NCI-H2171 (cell line): ENCODE results near the gene LHFPL3.
"Not testable (repeated sequence)": the region's sequence is repeated elsewhere in the genome, so short reads cannot be mapped to it uniquely, and the experiment has no call there.

ENCODE experiments used
- DNase-seq: peaks from one replicate; lab custom pipeline; 2025; lab: John Stamatoyannopoulos, UW

Gene LHFPL3

DNA sequence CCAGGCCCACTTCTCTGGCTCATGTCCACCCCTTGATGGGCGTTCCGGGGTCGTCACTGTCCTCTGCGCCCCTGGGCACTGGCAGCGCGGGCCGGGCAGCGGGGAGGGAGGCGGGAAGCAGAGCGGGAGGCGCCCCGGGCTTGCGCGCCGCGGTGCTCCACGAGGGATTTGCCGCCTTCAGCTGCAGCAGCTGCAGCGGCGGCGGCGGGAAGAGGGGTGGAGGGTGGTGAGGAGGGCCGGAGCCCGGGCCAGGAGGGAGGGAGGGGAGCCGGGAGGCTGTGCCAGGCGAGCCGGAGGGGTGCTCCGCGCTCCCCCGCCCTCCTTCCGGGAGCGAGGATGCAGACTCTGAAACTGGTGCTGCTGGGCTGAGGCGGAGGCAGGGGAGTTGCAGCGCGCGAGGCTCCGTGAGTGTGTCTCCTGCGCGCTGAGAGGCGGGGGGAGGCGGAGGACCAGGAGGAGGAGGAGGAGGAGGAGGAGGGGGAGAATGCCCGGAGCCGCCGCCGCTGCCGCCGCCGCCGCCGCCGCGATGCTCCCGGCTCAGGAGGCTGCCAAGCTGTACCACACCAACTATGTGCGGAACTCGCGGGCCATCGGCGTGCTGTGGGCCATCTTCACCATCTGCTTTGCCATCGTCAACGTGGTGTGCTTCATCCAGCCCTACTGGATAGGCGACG lies at the start of gene LHFPL3:
Gene LHFPL3 (plus strand): TSS at position 308 of the 674 bp plus-strand sequence.
- peak; percentile 75 for DNase-seq

DNA sequence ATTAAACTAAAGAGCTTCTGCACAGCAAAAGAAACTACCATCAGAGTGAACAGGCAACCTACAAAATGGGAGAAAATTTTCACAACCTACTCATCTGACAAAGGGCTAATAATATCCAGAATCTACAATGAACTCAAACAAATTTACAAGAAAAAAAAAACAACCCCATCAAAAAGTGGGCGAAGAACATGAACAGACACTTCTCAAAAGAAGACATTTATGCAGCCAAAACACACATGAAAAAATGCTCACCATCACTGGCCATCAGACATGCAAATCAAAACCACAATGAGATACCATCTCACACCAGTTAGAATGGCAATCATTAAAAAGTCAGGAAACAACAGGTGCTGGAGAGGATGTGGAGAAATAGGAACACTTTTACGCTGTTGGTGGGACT lies 46.7 kb upstream of the LHFPL3 start:
- DNase-seq: not testable (repeated sequence)

DNA sequence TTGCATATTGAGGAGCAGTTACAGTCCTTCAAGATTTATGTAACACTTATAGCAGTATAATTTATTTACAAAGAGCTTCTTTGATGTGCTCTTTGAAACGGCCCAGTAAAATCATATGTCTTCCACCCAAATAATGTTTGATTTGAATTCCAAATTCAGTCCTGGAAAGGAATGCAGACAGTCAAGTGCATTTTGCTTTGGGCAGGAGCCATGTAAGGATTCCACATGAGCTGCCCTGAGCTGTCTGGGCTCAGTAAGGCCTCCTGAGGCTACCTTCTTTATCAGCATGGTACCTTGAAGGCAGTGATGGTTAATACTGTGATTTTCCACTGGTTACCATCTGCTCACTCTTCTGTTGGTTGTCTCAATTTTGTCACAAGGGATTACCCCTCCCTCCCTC lies 41.6 kb upstream of the LHFPL3 start:
- no peak for DNase-seq

DNA sequence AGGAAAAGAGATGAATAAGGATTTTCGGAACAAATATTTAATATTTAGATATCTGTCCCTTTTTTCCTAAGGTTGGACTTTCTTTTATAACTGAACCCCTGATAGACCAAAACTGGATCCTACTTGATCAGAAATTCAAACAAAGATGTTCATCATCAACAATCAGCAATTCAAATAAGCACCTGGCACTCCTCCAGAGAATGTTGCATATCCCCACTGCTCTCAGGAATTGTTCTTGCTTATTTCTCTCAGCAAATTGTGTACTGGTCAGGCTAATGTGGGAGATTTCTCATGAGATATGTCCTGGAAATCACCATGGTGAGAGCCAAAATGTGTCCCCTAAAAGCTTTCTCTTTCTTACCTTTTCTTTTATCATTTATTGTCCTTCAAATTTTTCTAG lies 40.3 kb upstream of the LHFPL3 start:
- DNase-seq: no peak

DNA sequence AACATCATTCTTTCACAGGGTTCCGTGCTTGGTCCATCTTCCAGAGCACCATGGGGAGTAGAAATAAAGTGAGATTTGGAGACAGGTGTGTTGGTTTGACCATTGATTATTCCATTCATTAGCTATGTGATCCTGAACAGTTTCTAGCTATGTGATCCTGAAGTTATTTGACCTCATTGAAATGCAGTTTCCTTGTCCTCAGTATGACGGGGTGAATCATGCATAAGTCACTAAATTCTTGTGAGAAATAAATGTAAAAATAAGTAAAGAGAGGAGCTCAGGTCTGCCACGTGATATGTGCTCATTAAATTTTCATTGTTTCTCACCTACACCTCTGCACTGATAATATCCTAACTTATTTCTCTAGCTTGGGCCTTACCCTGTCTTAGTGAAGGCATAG lies 34.1 kb upstream of the LHFPL3 start:
- no peak for DNase-seq

DNA sequence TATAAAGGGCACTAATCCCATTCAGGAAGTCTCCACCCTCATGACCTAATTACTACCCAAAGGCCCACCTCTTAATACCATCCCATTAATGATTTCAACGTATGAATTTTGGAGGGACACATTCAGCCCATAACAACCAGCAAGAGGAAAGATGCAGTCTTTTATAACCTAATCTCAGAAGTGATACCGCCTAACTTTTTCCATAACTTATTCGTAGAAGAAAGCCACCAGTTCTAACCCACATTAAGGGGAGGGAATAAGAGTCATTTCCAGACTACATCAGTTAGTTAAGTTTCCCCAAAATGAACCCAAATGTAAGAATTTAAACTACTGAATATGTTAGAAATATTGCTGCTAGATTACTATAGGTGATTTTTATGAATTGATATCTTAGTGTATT lies 32.1 kb upstream of the LHFPL3 start:
- no peak for DNase-seq

DNA sequence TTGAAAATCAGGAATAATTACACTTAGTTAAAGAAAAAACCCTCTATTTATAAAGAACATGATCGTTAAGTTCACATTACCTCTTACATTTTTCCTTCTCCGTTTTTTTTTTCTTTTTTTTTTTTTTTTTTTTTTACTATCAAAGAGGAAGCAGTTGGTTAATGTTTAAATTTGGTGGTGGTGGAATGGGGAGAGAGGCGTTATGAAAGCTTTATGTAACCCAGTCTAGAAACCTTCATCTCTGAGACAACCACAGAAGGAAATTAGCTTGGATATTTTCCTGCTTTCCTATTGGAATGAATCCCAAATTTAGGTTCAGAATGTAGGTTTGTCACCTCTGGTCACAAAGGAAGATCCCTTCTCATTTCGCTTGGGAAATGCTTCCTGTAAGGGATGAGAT lies 31.5 kb upstream of the LHFPL3 start:
- no peak for DNase-seq

DNA sequence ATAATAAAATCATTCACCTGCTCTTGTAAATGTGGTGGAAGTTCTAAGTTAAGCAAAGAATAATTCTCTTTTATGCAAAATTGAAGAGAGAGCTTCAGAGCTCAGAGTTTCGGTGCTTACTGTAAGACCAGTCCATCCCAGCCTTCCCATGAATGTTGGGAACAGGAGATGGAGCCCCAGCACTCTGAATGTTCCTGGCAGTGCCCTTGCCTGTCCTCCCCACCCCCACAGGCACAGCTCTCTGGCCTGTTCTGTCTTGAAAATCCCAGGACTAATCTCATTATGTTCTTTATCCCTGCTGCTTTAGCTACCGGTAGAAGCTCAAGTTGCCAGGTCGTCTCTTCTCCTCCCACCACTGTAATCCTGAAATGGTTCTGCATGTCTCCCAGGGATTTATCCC lies 29.1 kb upstream of the LHFPL3 start:
- no peak for DNase-seq

DNA sequence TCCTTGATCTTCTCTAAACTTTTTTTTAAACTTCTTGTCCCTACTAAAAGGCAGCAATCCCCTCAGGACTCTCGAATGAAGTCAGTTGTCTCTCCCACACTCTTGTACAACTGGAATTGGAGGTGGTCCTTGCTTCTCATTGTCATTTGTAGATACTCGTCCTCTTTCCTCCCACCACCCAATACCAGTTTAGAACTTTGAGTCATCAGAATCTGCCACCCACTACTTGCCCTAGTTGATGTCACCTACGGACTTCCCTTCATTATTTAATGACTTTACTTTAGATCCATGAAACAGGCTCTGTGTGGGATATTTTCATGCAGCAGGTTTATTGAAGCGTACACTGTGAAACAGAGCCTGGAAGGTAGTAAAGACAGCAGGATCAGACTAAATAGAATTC lies 28.6 kb upstream of the LHFPL3 start:
- no peak for DNase-seq

DNA sequence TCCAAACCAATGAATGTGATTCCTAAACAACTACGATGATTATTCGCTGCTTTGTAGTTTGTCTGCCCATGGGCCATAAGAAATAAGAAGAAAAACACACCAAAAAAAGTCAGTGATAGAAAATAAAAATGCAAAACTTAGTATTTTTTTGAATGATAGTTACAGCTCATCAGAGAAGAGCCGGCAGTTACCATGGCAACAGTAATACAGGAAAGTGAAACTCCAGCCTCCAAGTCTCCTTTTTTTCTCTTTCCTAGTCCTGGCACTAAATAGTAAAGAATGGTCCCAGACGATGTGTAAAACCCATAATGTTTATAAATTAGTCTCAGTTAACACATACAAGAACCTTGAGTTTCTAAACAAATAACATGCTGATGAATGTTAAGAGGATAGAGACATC lies 21.6 kb upstream of the LHFPL3 start:
- no peak for DNase-seq

DNA sequence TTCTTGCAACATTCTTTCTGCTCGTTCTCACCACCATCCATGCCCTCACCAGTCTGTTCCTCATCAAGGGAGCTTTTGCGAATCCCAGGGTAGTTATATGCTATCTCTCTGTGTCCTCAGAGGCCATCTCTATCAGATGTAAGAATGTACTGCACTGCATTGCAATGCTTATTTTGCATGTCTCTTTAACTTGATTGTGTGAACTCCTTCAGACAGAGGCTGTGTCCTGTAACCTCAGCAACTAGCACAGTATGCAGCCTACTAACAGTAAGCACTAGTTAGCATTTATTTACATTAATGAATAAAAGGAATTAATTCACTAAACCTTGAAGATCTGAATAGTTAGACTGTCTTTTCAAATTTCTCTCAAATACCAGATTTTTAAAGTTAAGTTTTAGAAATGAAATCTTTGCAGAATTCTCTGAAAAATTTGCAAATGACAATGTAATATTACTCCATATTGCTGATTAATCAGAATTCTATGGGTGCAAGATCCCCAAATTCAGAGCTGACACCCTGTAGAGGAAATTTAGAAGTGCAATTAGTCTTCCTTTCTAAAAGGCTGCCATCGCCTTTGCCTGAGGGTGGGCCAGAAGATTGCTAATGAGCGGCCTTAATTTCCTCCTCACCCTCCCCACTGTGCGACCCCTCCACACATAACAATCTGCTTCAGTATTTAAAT lies 10.3 kb upstream of the LHFPL3 start:
- DNase-seq: no peak

DNA sequence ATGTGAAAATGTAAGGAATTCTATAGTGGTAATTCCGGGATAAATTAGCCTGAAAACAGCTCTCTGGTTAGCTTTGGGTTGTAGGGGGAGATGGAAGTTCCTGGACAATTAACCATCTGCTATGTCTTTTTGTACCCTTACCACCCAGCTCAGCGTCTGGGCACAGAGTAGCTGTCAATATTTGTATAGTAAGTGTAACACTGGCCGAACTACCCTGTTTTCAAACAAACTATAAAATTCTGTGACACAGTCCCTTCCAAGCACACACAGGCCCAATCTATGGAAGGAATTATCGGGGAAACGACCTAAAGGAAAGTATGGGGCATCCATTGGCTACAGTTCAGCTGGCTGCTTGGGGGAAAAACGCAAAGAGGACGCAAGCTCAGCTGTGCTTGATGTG lies 869 bp upstream of the LHFPL3 start:
- no peak for DNase-seq

DNA sequence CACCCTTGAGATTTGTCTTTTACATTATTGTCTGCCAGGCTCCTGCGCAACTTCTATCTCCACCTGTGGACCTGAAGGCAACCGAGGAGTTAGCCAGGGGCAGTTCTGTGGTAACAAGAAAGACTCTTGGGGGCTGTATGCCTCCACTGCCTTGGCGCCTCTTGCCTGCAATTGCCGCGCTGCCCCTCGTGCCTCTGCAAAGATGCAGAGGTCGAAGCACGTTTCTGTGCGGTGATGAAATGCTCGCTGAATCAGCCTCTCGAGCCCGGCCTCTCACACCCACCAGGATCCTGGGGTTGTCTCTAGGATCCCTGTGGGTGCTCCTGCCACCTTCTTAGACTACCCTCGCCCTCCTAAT lies 486 bp upstream of the LHFPL3 start:
- DNase-seq: no peak

DNA sequence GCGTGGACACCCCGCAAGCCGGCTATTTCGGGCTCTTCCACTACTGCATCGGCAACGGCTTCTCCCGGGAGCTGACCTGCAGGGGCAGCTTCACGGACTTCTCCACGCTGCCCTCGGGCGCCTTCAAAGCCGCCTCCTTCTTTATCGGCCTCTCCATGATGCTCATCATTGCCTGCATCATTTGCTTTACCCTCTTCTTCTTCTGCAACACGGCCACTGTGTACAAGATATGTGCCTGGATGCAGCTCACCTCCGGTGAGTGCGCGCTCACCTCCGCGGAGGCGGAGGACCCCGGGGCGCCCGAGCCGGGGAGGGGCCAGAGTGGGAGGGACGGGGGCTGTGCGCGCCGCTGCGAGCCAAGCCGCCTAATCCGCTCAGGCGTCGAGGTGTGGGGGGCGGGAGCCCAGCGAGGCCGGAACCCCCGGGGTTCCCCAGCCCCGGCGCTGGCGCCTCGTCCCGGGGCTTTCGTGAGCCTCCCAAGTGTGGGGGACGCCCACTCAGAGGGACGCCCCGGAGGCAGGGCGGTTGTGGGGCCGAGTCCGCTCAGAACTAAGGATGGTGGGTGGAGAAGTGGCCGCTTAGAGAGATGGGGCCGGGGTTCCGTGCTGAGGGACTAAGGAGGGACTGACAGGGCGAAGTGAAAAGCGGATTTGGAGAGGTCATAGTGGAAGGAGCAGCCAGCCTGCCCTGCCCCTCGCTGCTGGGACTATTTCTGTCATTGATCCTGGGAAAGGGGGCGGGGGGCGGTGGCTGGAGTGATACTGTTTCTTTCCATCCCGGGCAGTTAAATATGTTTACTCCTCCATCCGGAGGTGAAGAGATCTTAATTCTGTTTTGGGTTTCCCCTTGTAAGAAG lies 795 bp downstream of the LHFPL3 start:
- peak; percentile 15 for DNase-seq

DNA sequence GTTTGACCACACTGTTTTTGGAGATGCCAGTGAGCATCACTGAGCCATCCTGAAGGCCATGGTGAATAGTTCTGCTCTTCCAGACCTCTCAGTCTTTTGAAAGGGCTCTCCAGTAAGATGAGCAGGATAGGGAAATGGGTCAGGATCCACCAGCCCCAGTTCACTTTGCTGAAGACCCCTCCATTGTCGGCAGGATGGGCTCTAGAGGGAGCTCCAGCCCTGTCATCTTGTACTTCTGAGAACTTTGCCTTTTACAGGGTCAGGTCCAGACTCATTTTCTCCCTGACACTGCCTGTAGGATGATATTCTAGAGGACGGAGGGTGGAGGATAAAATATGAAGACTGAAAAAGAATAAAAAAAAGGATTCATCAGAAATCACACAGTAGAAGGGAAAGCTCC lies 13.1 kb downstream of the LHFPL3 start:
- peak; percentile 17 for DNase-seq

DNA sequence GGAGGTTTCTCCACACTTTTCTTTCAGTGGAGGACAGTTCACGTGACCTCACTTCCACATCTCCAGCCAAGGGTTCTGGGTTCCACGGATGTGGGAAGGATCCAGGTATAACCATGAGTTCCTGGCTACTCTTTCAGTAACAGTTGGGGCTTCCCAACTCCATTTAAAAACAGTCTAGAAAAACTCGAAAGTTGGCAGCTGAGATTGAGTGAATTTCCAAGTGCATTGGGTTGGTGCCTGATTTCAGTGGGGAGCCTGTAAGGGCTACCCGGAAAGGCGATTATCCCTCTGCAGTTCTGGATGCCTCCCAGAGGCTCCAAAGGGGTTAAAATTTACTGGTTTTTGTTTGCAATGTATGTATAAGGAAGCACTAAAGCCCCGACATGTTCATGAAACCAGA lies 24.3 kb downstream of the LHFPL3 start:
- DNase-seq: no peak

DNA sequence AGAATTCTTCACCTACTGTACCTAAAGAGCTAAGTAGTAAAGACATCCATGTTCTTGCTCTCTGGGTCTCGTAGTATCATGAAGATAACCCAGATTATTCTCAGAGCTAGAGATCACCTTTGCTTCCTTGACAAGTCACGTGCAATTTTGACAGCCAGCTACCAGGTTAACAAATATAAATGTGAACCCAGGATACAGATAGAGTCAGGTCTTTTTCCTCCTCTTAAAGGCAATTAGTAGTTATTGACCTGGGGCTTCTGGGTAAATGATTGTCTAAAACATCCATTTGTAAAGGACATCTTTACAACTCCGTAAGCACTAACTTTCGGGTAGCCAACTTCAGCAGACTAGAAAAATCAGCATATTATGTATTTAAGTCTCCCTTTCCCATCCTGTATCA lies 28.8 kb downstream of the LHFPL3 start:
- DNase-seq: no peak

DNA sequence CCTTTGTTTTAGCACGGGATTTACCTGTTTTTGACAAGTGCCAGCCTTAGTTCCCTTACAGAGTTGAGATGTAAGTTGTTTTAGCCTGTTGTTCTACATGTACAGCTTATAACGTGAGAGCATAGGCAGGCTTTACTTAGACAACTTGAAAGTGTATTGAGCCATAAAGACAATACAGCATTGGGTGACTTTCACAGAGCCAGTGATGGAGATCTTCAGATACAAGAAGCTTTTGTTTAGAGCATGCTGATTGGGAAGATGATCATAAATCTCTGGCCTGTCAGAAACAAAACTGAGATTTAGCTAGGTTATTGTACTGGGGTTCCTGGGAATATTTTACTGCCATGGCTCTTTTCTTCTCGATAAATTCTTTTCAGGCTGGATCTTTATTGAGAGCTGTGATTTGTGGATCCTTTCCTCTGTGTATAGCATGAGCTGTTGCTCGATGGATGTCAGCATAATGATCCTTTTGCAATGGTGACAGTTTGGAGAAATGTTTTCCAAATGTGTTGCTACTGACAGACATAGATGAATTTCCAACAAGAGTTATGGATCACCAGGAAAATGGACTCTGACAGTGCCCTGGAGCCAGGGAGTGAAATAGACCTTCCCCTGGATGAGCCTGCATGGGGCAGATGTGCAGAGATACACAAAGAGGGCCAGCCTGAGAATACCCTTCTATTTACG lies 30.2 kb downstream of the LHFPL3 start:
- DNase-seq: no peak

DNA sequence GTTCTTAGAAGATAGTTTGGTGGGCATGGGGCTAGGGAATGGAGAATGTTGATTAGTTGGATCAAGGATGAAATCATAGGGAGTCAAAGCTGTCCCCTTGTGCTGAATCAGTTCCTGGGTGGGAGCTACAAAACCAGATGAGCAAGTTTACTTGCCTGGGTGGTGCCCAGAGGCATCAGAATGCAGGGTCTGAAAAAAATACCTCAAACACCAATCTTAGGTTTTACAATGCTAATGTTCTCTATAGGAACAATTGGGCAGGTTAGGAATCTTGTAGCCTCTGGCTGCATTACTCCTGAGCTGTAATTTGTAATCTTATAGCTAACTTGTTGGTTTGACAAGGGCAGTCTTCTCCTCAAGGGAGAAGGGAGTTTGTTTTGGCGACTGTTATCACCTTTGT lies 34.4 kb downstream of the LHFPL3 start:
- DNase-seq: no peak

DNA sequence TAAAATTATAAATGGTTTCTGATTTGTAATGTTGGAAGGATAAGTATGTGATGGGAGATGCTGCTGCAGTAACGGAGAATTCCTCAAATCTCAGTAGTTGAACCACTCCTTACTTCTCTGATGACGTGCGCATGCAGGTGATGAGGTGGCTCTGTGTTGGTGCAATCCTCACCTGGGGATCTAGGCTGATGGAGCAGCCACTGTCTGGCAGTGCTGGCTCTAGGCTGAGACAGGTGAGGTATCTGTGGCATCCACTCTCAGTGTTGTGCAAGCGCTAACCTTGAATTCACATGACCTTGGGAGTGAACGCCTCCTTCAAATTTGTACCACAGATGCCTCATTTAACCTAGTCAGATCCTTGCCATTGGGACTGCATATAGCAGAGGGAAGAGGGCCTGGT lies 35.0 kb downstream of the LHFPL3 start:
- DNase-seq: no peak

DNA sequence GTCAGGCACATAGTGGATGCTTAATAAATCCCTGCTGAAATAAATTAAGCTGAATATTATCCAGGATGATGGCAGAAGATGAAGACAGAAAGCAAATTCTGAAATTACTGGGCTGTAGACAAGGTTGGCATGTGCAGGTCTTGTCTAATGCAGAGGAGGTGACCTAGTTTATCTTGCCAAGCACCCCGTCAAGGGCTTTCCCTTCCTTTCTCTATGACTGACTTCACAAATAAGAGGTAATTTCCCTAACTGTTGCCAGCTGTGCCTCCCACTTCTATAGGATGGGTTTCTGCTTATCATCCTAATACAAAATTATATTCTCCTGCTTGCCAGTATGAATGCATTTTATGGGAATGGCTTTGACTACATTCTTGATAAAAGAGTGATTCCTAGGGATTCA lies 38.0 kb downstream of the LHFPL3 start:
- DNase-seq: no peak

DNA sequence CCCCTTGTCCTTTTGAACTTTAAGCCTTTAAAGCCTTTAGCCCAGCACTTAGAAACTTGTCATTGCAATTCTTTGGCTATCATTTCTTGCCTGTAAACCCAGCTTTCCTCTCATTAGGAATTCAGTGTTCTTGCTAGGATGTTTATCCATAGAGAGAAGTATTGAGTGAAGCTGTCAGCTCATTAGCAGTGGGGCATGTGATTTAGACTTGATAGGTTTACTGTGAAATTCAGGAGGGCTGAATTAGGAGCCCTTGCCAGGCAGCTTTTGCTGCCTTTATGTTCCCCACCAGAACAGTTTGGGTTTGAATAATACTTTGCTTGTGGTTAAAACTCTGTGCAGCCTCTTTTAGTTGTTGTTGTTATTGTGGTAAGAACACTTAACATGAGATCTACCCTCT lies 39.5 kb downstream of the LHFPL3 start:
- DNase-seq: no peak
